ENCODE measurements around the gene HS2ST1. TPM values are rescaled to one million over a fixed set of nuclear protein-coding genes. Genes with fewer than 3 reads are reported as not detected.

The HS2ST1 gene
- total RNA-seq, 1 donor from 2014 or later = 12.6 TPM

- intact Hi-C loops (cut with micrococcal nuclease) = no loop called here
- H3K4me3 ChIP-seq = no peak overlapping the region
- H3K4me1 ChIP-seq = no peaks in the 10 kb centered on the region
- no peak for TF ChIP-seq CTCF (IDR thresholded peaks at IDR 0.05; ENCODE audit: borderline replicate concordance)
- H3K9me3 ChIP-seq (replicated peaks) = no peaks in the 10 kb centered on the region
- no peak for DNase-seq
- no peak overlapping the region for H3K27ac ChIP-seq (replicated peaks)
- no peaks in the 10 kb centered on the region for H3K36me3 ChIP-seq
- H3K27me3 ChIP-seq (ENCODE audit: low read depth) = no peaks in the 10 kb centered on the region
Observed at GRCh38 chr1:87120779-87121178, 206.3 kb downstream of the HS2ST1 start.

- Histone ChIP-seq H3K9me3 (replicated peaks) (no peaks in the 10 kb centered on the region), H3K4me3 (no peak overlapping the region), H3K36me3 (no peaks in the 10 kb centered on the region), H3K27me3 (ENCODE audit: low read depth) (no peaks in the 10 kb centered on the region), H3K4me1 (no peaks in the 10 kb centered on the region), H3K27ac (replicated peaks) (no peak overlapping the region)
- intact Hi-C loops (cut with micrococcal nuclease) = no loop called here
- no peak for DNase-seq
- no peak for TF ChIP-seq CTCF (IDR thresholded peaks at IDR 0.05; ENCODE audit: borderline replicate concordance)
Observed at GRCh38 chr1:87121711-87122163, 207.3 kb downstream of the HS2ST1 start.

GRCh38 chr1:87122243-87122642 lies 207.8 kb downstream of the HS2ST1 start:
- no peak for DNase-seq
- intact Hi-C loops (cut with micrococcal nuclease) = no loop called here
- H3K4me1 ChIP-seq = no peaks in the 10 kb centered on the region

GRCh38 chr1:87123610-87124009 lies 209.2 kb downstream of the HS2ST1 start:
- no peak for DNase-seq
- H3K27ac ChIP-seq (replicated peaks) = no peak overlapping the region
- no peaks in the 10 kb centered on the region for H3K36me3 ChIP-seq
- no peaks in the 10 kb centered on the region for H3K27me3 ChIP-seq (ENCODE audit: low read depth)
- no peak for TF ChIP-seq CTCF (IDR thresholded peaks at IDR 0.05; ENCODE audit: borderline replicate concordance)
- no peaks in the 10 kb centered on the region for H3K9me3 ChIP-seq (replicated peaks)
- no peaks in the 10 kb centered on the region for H3K4me1 ChIP-seq
- intact Hi-C loops (cut with micrococcal nuclease) = no loop called here
- no peak overlapping the region for H3K4me3 ChIP-seq

More at GRCh38 chr1:87122243-87122642, 207.8 kb downstream of the HS2ST1 start:
- H3K27ac ChIP-seq (replicated peaks) = no peak overlapping the region
- no peak for TF ChIP-seq CTCF (IDR thresholded peaks at IDR 0.05; ENCODE audit: borderline replicate concordance)
- H3K4me3 ChIP-seq = no peak overlapping the region
- H3K36me3 ChIP-seq = no peaks in the 10 kb centered on the region
- no peaks in the 10 kb centered on the region for H3K9me3 ChIP-seq (replicated peaks)
- H3K27me3 ChIP-seq (ENCODE audit: low read depth) = no peaks in the 10 kb centered on the region

GRCh38 chr1:87126886-87127505 lies 212.6 kb downstream of the HS2ST1 start:
- DNase-seq = no peak
- H3K4me3 ChIP-seq = no peak overlapping the region
- peaks cover 8% of the 10 kb centered on the region for H3K4me1 ChIP-seq
- H3K36me3 ChIP-seq = no peaks in the 10 kb centered on the region
- no peak overlapping the region for H3K27ac ChIP-seq (replicated peaks)
- no peak for TF ChIP-seq CTCF (IDR thresholded peaks at IDR 0.05; ENCODE audit: borderline replicate concordance)
- intact Hi-C loops (cut with micrococcal nuclease) = no loop called here
- no peaks in the 10 kb centered on the region for H3K9me3 ChIP-seq (replicated peaks)
- peaks cover 5% of the 10 kb centered on the region for H3K27me3 ChIP-seq (ENCODE audit: low read depth)
